ENCODE data around the gene NRTN. TPM values are rescaled to one million over a fixed set of nuclear protein-coding genes. Genes with fewer than 3 reads are reported as not detected.
"Not testable (repeated sequence)": the region's sequence is repeated elsewhere in the genome, so short reads cannot be mapped to it uniquely, and the experiment has no call there.

The NRTN gene
- polyA plus RNA-seq, 1 donor from 2014 or later, result 0.62 TPM

DNA sequence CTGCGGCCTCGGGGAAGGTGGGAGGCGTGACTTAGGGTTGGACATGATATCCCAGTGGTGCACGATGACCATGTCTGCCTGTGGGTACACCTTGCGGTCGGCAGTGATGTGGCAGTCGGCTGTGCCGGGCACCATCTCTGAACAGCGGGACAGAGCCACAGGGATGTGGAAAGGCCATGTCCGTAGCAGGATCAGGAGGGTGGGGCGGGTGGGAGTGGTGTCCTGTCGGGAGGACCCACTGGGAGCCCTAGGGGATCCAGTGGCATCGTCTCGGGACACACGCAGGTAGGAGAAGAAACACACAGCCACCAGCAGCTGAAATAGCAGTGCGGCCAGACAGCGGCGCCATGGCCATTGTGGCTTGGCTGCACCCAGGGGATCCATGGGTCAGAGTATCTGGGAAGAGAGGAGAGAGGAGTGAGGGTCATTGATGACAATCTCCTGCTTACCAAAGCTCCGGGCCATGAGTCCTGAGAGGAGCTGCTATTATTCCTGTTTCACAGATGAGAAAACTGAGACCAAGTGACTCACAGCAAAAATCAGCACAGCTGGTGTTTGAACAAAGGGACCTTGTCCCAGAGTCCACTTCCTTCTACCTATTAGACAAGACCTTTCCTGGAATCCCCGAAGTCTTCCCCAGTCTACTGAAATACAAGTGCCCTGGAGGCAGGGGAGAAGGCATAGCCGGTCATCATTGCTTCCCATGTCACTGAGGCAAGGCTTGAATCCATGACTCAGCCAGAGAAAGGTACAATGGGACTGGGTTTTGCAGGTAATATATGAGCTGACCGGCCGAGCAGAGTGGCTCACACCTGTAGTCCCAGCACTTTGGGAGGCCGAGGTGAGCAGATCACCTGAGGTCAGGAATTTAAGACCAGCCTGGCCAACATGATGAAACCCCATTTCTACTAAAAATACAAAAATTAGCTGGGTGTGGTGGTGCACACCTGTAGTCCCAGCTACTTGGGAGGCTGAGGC lies 39.9 kb downstream of the NRTN start:
- Histone ChIP-seq H3K79me2 (replicated peaks; ENCODE audit: insufficient read depth, low read length) (no peaks in the 10 kb centered on the region), H3K9me2 (ENCODE audit: insufficient read depth, low read length) (no peaks in the 10 kb centered on the region), H2AFZ (ENCODE audit: low read depth, low read length) (no peak overlapping the region), H3K27ac (ENCODE audit: low read length) (no peak overlapping the region), H3K27me3 (ENCODE audit: insufficient read depth, low read depth, low read length) (no peaks in the 10 kb centered on the region), H3F3A (ENCODE audit: insufficient read depth, low read length, poor library complexity, severe bottlenecking) (no peaks in the 10 kb centered on the region), H3K4me2 (ENCODE audit: low read length) (no peak overlapping the region), H3K9ac (ENCODE audit: low read length) (no peak overlapping the region), H3K36me3 (ENCODE audit: insufficient read depth, low read length) (no peaks in the 10 kb centered on the region), H4K20me1 (ENCODE audit: insufficient read depth) (no peaks in the 10 kb centered on the region), H3K9me3 (ENCODE audit: low read length) (no peaks in the 10 kb centered on the region), H3K4me3 (ENCODE audit: low read length) (no peak overlapping the region)
- TF ChIP-seq POLR2AphosphoS5 (IDR thresholded peaks at IDR 0.05) (no peak), SMC3 (conservative IDR thresholded peaks at IDR 0.05; ENCODE audit: poor library complexity) (no peak), REST (IDR thresholded peaks at IDR 0.05; ENCODE audit: borderline replicate concordance) (no peak), EP300 (conservative IDR thresholded peaks at IDR 0.05; ENCODE audit: poor library complexity, severe bottlenecking) (no peak)
- TF ChIP-seq, protein P1, sequence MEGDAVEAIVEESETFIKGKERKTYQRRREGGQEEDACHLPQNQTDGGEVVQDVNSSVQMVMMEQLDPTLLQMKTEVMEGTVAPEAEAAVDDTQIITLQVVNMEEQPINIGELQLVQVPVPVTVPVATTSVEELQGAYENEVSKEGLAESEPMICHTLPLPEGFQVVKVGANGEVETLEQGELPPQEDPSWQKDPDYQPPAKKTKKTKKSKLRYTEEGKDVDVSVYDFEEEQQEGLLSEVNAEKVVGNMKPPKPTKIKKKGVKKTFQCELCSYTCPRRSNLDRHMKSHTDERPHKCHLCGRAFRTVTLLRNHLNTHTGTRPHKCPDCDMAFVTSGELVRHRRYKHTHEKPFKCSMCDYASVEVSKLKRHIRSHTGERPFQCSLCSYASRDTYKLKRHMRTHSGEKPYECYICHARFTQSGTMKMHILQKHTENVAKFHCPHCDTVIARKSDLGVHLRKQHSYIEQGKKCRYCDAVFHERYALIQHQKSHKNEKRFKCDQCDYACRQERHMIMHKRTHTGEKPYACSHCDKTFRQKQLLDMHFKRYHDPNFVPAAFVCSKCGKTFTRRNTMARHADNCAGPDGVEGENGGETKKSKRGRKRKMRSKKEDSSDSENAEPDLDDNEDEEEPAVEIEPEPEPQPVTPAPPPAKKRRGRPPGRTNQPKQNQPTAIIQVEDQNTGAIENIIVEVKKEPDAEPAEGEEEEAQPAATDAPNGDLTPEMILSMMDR (IDR thresholded peaks at IDR 0.05; ENCODE audit: poor library complexity, severe bottlenecking), result no peak

DNA sequence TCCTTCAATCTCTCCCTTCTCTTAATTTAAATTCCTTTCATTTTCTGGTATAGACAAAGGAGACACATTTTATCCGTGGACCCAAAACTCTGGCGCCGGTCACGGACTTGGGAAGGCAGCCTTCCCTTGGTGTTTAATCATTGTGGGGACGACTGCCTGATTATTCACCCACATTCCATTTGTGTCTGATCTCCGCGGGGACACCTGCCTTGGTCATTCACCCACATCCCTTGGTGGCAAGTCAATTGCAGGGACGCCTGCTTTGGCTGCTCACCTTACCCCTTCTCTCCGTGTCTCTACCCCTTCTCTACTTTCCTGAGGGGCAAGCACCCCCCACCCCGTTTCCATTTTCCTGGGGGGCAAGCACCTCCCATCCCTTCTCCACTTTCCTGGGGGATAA lies 43.0 kb downstream of the NRTN start:
- H4K20me1 ChIP-seq (ENCODE audit: insufficient read depth); H3K9ac ChIP-seq (ENCODE audit: low read length); H2AFZ ChIP-seq (ENCODE audit: low read depth, low read length); H3K79me2 ChIP-seq (replicated peaks; ENCODE audit: insufficient read depth, low read length); H3K27me3 ChIP-seq (ENCODE audit: insufficient read depth, low read depth, low read length); H3K9me3 ChIP-seq (ENCODE audit: low read length); H3F3A ChIP-seq (ENCODE audit: insufficient read depth, low read length, poor library complexity, severe bottlenecking); H3K36me3 ChIP-seq (ENCODE audit: insufficient read depth, low read length); H3K9me2 ChIP-seq (ENCODE audit: insufficient read depth, low read length); H3K27ac ChIP-seq (ENCODE audit: low read length); H3K4me2 ChIP-seq (ENCODE audit: low read length); H3K4me3 ChIP-seq (ENCODE audit: low read length): not testable (repeated sequence)

DNA sequence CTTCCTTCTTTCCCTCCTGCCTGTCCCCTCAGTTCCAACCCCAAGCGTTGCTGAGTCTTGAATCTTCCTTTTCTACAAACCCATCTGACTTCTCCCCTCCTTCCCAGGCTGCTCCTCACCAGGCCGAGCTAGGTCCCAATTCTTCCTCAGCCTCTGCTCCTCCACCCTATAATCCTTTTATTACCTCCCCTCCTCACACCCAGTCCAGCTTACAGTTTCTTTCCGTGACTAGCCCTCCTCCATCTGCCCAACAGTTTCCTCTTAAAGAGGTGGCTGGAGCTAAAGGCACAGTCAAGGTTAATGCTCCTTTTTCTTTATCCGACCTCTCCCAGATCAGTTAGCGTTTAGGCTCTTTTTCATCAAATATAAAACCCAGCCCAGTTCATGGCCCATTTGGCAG lies 43.8 kb downstream of the NRTN start:
- H3K27ac ChIP-seq (ENCODE audit: low read length); H4K20me1 ChIP-seq (ENCODE audit: insufficient read depth); H2AFZ ChIP-seq (ENCODE audit: low read depth, low read length); H3K4me2 ChIP-seq (ENCODE audit: low read length); H3K36me3 ChIP-seq (ENCODE audit: insufficient read depth, low read length); H3K4me3 ChIP-seq (ENCODE audit: low read length); H3F3A ChIP-seq (ENCODE audit: insufficient read depth, low read length, poor library complexity, severe bottlenecking); H3K27me3 ChIP-seq (ENCODE audit: insufficient read depth, low read depth, low read length); H3K79me2 ChIP-seq (replicated peaks; ENCODE audit: insufficient read depth, low read length); H3K9ac ChIP-seq (ENCODE audit: low read length); H3K9me2 ChIP-seq (ENCODE audit: insufficient read depth, low read length); H3K9me3 ChIP-seq (ENCODE audit: low read length): not testable (repeated sequence)
